Activated naive CD4-positive, alpha-beta T cell treated with anti-CD3 and anti-CD28 coated beads, Interleukin-2, amount 50 U/mL, for 24 hours (primary cell): ENCODE data around the gene PKHD1.

ENCODE experiments used
- H3K27ac Mint-ChIP-seq: one replicate; pipeline ENCODE4 v1.8.0; 2021; ENCODE audit warnings: mild to moderate bottlenecking, mixed read lengths
- H3K27me3 Mint-ChIP-seq: one replicate; pipeline ENCODE4 v1.8.0; 2021; ENCODE audit warnings: mixed read lengths
- H3K36me3 Mint-ChIP-seq: one replicate; pipeline ENCODE4 v1.8.0; 2021; ENCODE audit warnings: mixed read lengths
- H3K4me1 Mint-ChIP-seq: one replicate; pipeline ENCODE4 v1.8.0; 2021; ENCODE audit warnings: mixed read lengths
- H3K4me3 Mint-ChIP-seq: one replicate; pipeline ENCODE4 v1.8.0; 2021; ENCODE audit warnings: mild to moderate bottlenecking, mixed read lengths
- H3K9me3 Mint-ChIP-seq: one replicate; pipeline ENCODE4 v1.8.0; 2021; ENCODE audit warnings: mixed read lengths

PKHD1 gene, protein sequence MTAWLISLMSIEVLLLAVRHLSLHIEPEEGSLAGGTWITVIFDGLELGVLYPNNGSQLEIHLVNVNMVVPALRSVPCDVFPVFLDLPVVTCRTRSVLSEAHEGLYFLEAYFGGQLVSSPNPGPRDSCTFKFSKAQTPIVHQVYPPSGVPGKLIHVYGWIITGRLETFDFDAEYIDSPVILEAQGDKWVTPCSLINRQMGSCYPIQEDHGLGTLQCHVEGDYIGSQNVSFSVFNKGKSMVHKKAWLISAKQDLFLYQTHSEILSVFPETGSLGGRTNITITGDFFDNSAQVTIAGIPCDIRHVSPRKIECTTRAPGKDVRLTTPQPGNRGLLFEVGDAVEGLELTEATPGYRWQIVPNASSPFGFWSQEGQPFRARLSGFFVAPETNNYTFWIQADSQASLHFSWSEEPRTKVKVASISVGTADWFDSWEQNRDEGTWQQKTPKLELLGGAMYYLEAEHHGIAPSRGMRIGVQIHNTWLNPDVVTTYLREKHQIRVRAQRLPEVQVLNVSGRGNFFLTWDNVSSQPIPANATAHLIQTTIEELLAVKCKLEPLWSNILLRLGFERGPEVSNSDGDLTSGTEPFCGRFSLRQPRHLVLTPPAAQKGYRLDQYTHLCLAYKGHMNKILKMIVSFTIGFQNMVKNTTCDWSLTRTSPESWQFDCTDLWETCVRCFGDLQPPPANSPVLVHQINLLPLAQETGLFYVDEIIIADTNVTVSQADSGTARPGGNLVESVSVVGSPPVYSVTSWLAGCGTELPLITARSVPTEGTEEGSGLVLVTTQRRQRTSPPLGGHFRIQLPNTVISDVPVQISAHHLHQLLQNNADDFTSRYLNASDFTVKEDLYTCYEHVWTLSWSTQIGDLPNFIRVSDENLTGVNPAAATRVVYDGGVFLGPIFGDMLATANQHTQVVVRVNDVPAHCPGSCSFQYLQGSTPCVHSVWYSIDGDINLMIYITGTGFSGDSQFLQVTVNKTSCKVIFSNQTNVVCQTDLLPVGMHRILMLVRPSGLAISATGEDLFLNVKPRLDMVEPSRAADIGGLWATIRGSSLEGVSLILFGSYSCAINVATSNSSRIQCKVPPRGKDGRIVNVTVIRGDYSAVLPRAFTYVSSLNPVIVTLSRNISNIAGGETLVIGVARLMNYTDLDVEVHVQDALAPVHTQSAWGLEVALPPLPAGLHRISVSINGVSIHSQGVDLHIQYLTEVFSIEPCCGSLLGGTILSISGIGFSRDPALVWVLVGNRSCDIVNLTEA (N-terminal part only)

DNA sequence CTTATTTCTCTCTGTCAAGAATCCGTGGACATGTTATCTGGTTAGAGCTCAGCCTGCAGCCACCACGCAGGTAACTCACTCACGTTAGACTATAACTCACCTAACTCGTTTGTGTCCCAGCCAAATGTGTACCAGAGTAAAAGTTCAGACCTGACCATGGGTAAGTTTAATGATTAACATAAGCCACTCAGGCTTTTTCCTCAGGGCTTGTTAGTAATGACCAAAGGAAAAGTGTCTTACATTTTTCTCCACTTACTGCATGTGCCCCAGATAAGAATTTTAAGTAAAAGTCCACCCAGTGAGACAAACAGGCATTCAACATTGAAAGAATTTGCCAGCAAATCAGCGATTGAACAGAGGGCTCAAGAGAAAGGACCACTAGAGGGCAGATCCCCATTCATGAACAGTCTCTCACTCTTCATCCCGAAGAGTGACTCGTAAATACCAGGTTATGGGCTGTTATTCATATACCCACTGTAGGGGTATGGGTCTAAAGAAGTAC is at the start of gene PKHD1:
PKHD1 (minus strand) TSS at position 116 of the 502 bp plus-strand sequence. CDS start 2,680 bp downstream, outside the sequence.
- Mint-ChIP-seq H3K4me3 (no peak within 1 kb of the TSS), H3K36me3 (no peaks in the 10 kb centered on the region), H3K9me3 (no peaks in the 10 kb centered on the region), H3K4me1 (no peaks in the 10 kb centered on the region), H3K27ac (no peak within 1 kb of the TSS), H3K27me3 (peaks cover 10% of the 10 kb centered on the region)

DNA sequence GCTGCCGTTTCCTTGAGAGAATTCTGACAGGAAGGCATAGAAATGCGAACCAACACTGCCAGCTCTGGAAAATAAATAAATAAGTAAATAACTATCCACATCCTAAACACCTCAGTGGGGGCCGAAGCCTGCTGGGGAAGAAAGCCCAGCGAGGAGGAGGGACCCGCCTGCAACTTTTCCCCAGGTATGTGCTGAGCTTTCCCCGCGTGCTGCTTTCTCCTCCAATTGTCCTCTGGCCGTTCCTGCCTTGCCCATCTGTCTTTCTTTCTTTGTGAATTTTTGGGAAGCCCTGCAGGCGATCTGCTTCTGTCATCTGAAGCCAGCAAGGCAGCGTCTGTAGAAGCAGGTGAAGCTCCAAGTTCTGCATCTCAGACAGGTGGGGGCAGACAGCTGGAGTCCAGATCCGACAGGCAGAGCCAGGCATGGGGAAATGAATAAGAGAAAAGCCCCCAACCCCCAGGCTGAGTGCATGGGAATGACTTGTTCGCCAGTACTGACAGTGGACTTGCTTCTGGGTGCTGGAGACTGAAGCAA is 49.6 kb upstream of the PKHD1 start:
- H3K4me3 Mint-ChIP-seq, result no peak overlapping the region
- H3K4me1 Mint-ChIP-seq, result peaks cover 5% of the 10 kb centered on the region
- no peak overlapping the region for H3K27ac Mint-ChIP-seq
- peaks cover 2% of the 10 kb centered on the region for H3K27me3 Mint-ChIP-seq
- no peaks in the 10 kb centered on the region for H3K9me3 Mint-ChIP-seq
- H3K36me3 Mint-ChIP-seq, result no peaks in the 10 kb centered on the region

DNA sequence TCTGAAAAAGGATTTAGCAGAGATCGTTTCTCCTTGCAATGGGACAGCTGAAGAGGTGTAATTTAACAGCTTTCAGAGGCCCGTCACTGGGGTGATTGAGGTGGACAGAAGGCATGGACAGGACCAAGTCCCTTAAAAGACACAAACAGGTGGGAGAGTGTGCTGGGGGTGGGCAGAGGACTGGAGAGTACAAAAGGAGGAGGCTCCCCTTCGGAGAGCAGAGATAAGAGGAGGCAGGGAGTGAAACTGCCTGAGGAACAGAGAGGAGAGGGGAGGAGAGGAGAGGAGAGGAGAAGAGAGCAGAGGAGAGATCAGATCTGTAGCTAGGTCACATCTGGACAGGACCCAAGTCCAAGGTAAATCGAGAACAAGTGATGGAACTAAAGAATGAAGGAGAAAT is 48.6 kb upstream of the PKHD1 start:
- Mint-ChIP-seq H3K36me3 (no peaks in the 10 kb centered on the region), H3K27ac (peak overlapping the region; percentile 30), H3K27me3 (no peaks in the 10 kb centered on the region), H3K9me3 (no peaks in the 10 kb centered on the region), H3K4me3 (no peak overlapping the region), H3K4me1 (peaks cover 5% of the 10 kb centered on the region)

DNA sequence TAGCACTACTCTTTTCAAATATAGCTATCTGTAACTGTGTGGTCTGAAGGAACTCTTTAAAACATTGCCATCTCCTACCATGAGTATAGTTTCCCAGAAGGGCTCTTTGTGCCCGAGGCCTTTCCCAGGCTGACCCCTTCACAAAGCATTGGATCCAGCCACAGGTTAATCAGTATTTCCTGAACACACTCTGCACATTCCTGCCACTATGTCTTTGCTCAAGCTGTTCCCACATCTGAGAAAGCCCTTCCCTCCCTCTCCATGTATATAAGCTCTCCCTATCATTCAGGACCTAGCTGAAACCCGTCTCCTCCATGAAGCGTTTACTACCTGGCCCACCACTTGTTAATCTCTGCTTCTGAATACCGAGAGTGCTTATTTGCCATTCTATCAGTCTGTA is 47.8 kb upstream of the PKHD1 start:
- no peak overlapping the region for H3K4me3 Mint-ChIP-seq

GRCh38 chr6:52134011-52134410 is 46.6 kb upstream of the PKHD1 start:
- Mint-ChIP-seq H3K4me1 (peaks cover 5% of the 10 kb centered on the region), H3K27me3 (no peaks in the 10 kb centered on the region), H3K36me3 (no peaks in the 10 kb centered on the region), H3K4me3 (no peak overlapping the region), H3K9me3 (no peaks in the 10 kb centered on the region), H3K27ac (no peak overlapping the region)

More for the DNA sequence above, 47.8 kb upstream of the PKHD1 start:
- Mint-ChIP-seq H3K36me3 (no peaks in the 10 kb centered on the region), H3K27me3 (no peaks in the 10 kb centered on the region), H3K4me1 (peaks cover 5% of the 10 kb centered on the region), H3K27ac (no peak overlapping the region), H3K9me3 (no peaks in the 10 kb centered on the region)

DNA sequence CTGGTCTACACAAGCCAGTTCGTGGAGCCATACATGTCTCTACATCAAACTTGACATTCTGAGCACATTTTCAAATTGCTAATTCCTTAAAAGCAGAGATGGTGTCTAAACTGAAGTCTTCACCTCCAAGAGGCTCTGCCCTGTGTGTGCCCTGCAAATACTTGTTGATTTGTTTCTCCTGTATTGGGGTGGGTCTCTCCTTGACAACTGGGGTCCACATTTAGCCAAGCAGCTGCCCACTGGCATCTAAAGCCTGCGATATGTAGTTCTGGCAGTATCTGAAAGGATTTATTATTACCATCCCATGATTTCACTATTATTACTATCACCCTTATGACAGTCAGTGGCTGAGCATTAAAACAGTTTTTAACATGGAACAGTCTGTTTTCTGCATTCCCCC is 45.9 kb upstream of the PKHD1 start:
- no peaks in the 10 kb centered on the region for H3K27me3 Mint-ChIP-seq
- H3K4me3 Mint-ChIP-seq, result no peak overlapping the region
- no peaks in the 10 kb centered on the region for H3K9me3 Mint-ChIP-seq
- peaks cover 5% of the 10 kb centered on the region for H3K4me1 Mint-ChIP-seq
- H3K36me3 Mint-ChIP-seq, result no peaks in the 10 kb centered on the region
- no peak overlapping the region for H3K27ac Mint-ChIP-seq

GRCh38 chr6:52132292-52132691 is 44.9 kb upstream of the PKHD1 start:
- no peak overlapping the region for H3K4me3 Mint-ChIP-seq
- no peaks in the 10 kb centered on the region for H3K36me3 Mint-ChIP-seq
- H3K9me3 Mint-ChIP-seq, result no peaks in the 10 kb centered on the region
- H3K27me3 Mint-ChIP-seq, result no peaks in the 10 kb centered on the region
- peaks cover 5% of the 10 kb centered on the region for H3K4me1 Mint-ChIP-seq
- H3K27ac Mint-ChIP-seq, result no peak overlapping the region

- no peaks in the 10 kb centered on the region for H3K9me3 Mint-ChIP-seq
Measured at GRCh38 chr6:52130440-52130839, 43.0 kb upstream of the PKHD1 start.

GRCh38 chr6:52127957-52128356 is 40.5 kb upstream of the PKHD1 start:
- Mint-ChIP-seq H3K36me3 (no peaks in the 10 kb centered on the region), H3K4me1 (no peaks in the 10 kb centered on the region), H3K4me3 (no peak overlapping the region), H3K27me3 (peaks cover 9% of the 10 kb centered on the region), H3K27ac (no peak overlapping the region), H3K9me3 (no peaks in the 10 kb centered on the region)

More at GRCh38 chr6:52130440-52130839, 43.0 kb upstream of the PKHD1 start:
- H3K4me1 Mint-ChIP-seq, result peaks cover 5% of the 10 kb centered on the region
- H3K36me3 Mint-ChIP-seq, result no peaks in the 10 kb centered on the region
- H3K27me3 Mint-ChIP-seq, result no peaks in the 10 kb centered on the region
- no peak overlapping the region for H3K27ac Mint-ChIP-seq
- H3K4me3 Mint-ChIP-seq, result no peak overlapping the region

- H3K36me3 Mint-ChIP-seq, result no peaks in the 10 kb centered on the region
- no peak overlapping the region for H3K4me3 Mint-ChIP-seq
- peaks cover 15% of the 10 kb centered on the region for H3K27me3 Mint-ChIP-seq
- no peak overlapping the region for H3K27ac Mint-ChIP-seq
- peaks cover 5% of the 10 kb centered on the region for H3K9me3 Mint-ChIP-seq
- no peaks in the 10 kb centered on the region for H3K4me1 Mint-ChIP-seq
Measured at GRCh38 chr6:52126231-52126630, 38.8 kb upstream of the PKHD1 start.

DNA sequence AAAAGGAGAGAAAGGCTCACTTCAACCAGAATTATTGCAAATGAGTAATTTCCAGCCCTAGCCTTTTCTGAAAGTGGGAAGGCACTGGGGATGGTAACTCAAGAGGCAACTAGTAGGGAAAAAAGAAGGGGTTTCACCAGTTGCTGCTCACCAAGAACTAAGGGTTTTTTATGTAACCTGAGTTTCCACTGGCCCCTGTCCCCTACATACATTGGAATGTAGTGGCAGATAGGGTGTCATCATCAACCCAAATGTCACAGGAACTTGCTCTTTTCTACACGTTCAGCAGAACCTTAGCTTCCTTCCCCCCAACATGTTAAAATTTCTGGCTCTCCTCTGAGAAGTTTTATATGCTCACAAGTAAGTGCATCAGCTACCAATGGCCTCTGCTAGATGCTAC is 38.2 kb upstream of the PKHD1 start:
- H3K27ac Mint-ChIP-seq, result no peak overlapping the region
- no peaks in the 10 kb centered on the region for H3K36me3 Mint-ChIP-seq
- peaks cover 5% of the 10 kb centered on the region for H3K9me3 Mint-ChIP-seq
- H3K4me1 Mint-ChIP-seq, result no peaks in the 10 kb centered on the region
- H3K4me3 Mint-ChIP-seq, result no peak overlapping the region
- H3K27me3 Mint-ChIP-seq, result peaks cover 15% of the 10 kb centered on the region

- H3K4me1 Mint-ChIP-seq, result no peaks in the 10 kb centered on the region
- no peak overlapping the region for H3K4me3 Mint-ChIP-seq
- no peaks in the 10 kb centered on the region for H3K36me3 Mint-ChIP-seq
- peaks cover 15% of the 10 kb centered on the region for H3K27me3 Mint-ChIP-seq
- H3K27ac Mint-ChIP-seq, result no peak overlapping the region
- H3K9me3 Mint-ChIP-seq, result peaks cover 5% of the 10 kb centered on the region
Measured at GRCh38 chr6:52125139-52125538, 37.7 kb upstream of the PKHD1 start.

- Mint-ChIP-seq H3K36me3 (no peaks in the 10 kb centered on the region), H3K27me3 (peaks cover 15% of the 10 kb centered on the region), H3K27ac (no peak overlapping the region), H3K9me3 (peaks cover 5% of the 10 kb centered on the region), H3K4me3 (no peak overlapping the region), H3K4me1 (no peaks in the 10 kb centered on the region)
Measured at GRCh38 chr6:52124126-52125121, 37.0 kb upstream of the PKHD1 start.

- peaks cover 15% of the 10 kb centered on the region for H3K27me3 Mint-ChIP-seq
- no peak overlapping the region for H3K27ac Mint-ChIP-seq
- H3K4me1 Mint-ChIP-seq, result no peaks in the 10 kb centered on the region
- no peaks in the 10 kb centered on the region for H3K36me3 Mint-ChIP-seq
- H3K9me3 Mint-ChIP-seq, result peaks cover 10% of the 10 kb centered on the region
- H3K4me3 Mint-ChIP-seq, result no peak overlapping the region
Measured at GRCh38 chr6:52123251-52123650, 35.8 kb upstream of the PKHD1 start.
